ENCODE data around the gene NOC2L.

NOC2L gene

GRCh38 chr1:944341-945325, 14.4 kb downstream of the NOC2L start:
- Histone ChIP-seq H3K27ac (peak overlapping the region; percentile 75), H3K4me2 (peak overlapping the region; percentile 91)

GRCh38 chr1:943545-944340, 15.3 kb downstream of the NOC2L start:
- no peak for TF ChIP-seq CTCF (conservative IDR thresholded peaks at IDR 0.05; ENCODE audit: low read depth, low read length)
- no peaks in the 10 kb centered on the region; the same call in 1 of the 2 replicates for H4K20me1 ChIP-seq (ENCODE audit: insufficient read depth)
- no peak overlapping the region for H3K4me3 ChIP-seq (IDR thresholded peaks at IDR 0.05; ENCODE audit: insufficient read depth, low read depth, low read length)
- no peaks in the 10 kb centered on the region for H3K79me2 ChIP-seq (ENCODE audit: insufficient read depth, low read depth)
- peak overlapping the region; percentile 91 for H3K4me2 ChIP-seq
- peaks cover 35% of the 10 kb centered on the region for H3K27me3 ChIP-seq (ENCODE audit: insufficient read depth, low read depth)
- H2AFZ ChIP-seq (ENCODE audit: low read depth): no peak overlapping the region
- peaks cover 89% of the 10 kb centered on the region for H3K4me1 ChIP-seq (ENCODE audit: low read depth, poor library complexity, severe bottlenecking)
- peaks cover 5% of the 10 kb centered on the region; the same call in 1 of the 2 replicates for H3K36me3 ChIP-seq (ENCODE audit: insufficient read depth)
- no peak overlapping the region; the same call in 1 of the 2 replicates for H3K9ac ChIP-seq
- peak overlapping the region; percentile 75 for H3K27ac ChIP-seq

More at GRCh38 chr1:944341-945325, 14.4 kb downstream of the NOC2L start:
- no peaks in the 10 kb centered on the region; the same call in 1 of the 2 replicates for H4K20me1 ChIP-seq (ENCODE audit: insufficient read depth)
- H3K4me1 ChIP-seq (ENCODE audit: low read depth, poor library complexity, severe bottlenecking): peaks cover 84% of the 10 kb centered on the region
- peaks cover 5% of the 10 kb centered on the region; the same call in 1 of the 2 replicates for H3K36me3 ChIP-seq (ENCODE audit: insufficient read depth)
- peak overlapping the region; percentile 11; the same call in 1 of the 2 replicates for H3K9ac ChIP-seq
- no peak for TF ChIP-seq CTCF (conservative IDR thresholded peaks at IDR 0.05; ENCODE audit: low read depth, low read length)
- no peaks in the 10 kb centered on the region for H3K79me2 ChIP-seq (ENCODE audit: insufficient read depth, low read depth)
- H2AFZ ChIP-seq (ENCODE audit: low read depth): no peak overlapping the region
- H3K4me3 ChIP-seq (IDR thresholded peaks at IDR 0.05; ENCODE audit: insufficient read depth, low read depth, low read length): peak overlapping the region; percentile 80
- H3K27me3 ChIP-seq (ENCODE audit: insufficient read depth, low read depth): peaks cover 28% of the 10 kb centered on the region

GRCh38 chr1:942864-943533, 16.1 kb downstream of the NOC2L start:
- H2AFZ ChIP-seq (ENCODE audit: low read depth): no peak overlapping the region
- peaks cover 4% of the 10 kb centered on the region; the same call in 1 of the 2 replicates for H3K36me3 ChIP-seq (ENCODE audit: insufficient read depth)
- peak overlapping the region; percentile 75; the same call in 1 of the 2 replicates for H3K27ac ChIP-seq
- no peak for TF ChIP-seq CTCF (conservative IDR thresholded peaks at IDR 0.05; ENCODE audit: low read depth, low read length)
- H3K4me1 ChIP-seq (ENCODE audit: low read depth, poor library complexity, severe bottlenecking): peaks cover 85% of the 10 kb centered on the region
- H4K20me1 ChIP-seq (ENCODE audit: insufficient read depth): no peaks in the 10 kb centered on the region; the same call in 1 of the 2 replicates
- H3K4me3 ChIP-seq (IDR thresholded peaks at IDR 0.05; ENCODE audit: insufficient read depth, low read depth, low read length): no peak overlapping the region
- no peak overlapping the region for H3K9ac ChIP-seq
- no peaks in the 10 kb centered on the region for H3K79me2 ChIP-seq (ENCODE audit: insufficient read depth, low read depth)
- peaks cover 42% of the 10 kb centered on the region for H3K27me3 ChIP-seq (ENCODE audit: insufficient read depth, low read depth)
- H3K4me2 ChIP-seq: peak overlapping the region; percentile 91

GRCh38 chr1:942411-942821, 16.6 kb downstream of the NOC2L start:
- no peak overlapping the region for H3K4me3 ChIP-seq (IDR thresholded peaks at IDR 0.05; ENCODE audit: insufficient read depth, low read depth, low read length)
- no peak for TF ChIP-seq CTCF (conservative IDR thresholded peaks at IDR 0.05; ENCODE audit: low read depth, low read length)
- H3K27ac ChIP-seq: no peak overlapping the region

More at GRCh38 chr1:942411-942821, 16.6 kb downstream of the NOC2L start:
- Histone ChIP-seq H2AFZ (ENCODE audit: low read depth) (no peak overlapping the region), H3K79me2 (ENCODE audit: insufficient read depth, low read depth) (no peaks in the 10 kb centered on the region), H3K4me2 (peak overlapping the region; percentile 91), H3K27me3 (ENCODE audit: insufficient read depth, low read depth) (peaks cover 48% of the 10 kb centered on the region), H3K9ac (no peak overlapping the region), H4K20me1 (ENCODE audit: insufficient read depth) (no peaks in the 10 kb centered on the region; the same call in 1 of the 2 replicates), H3K36me3 (ENCODE audit: insufficient read depth) (no peaks in the 10 kb centered on the region), H3K4me1 (ENCODE audit: low read depth, poor library complexity, severe bottlenecking) (peaks cover 79% of the 10 kb centered on the region)

Data from KMS-11 (cell line).